CD14-positive monocyte (primary cell): ENCODE measurements around the gene MOV10. TPM values are rescaled to one million over a fixed set of nuclear protein-coding genes. Genes with fewer than 3 reads are reported as not detected.

Experiments used
- DNase-seq, 3 donors: peaks; one replicate each; pipeline ENCODE4 v3.0.0-alpha.2; 2011 to 2022
- H2AFZ ChIP-seq: 2 replicates; pipeline ENCODE4 v1.6.0; 2012; ENCODE audit warnings: mild to moderate bottlenecking, low read depth, low read length, inconsistent platforms; ENCODE audit not compliant: insufficient read depth, poor library complexity, severe bottlenecking
- H3K27ac ChIP-seq, 2 donors: 1 replicate in 1 of 2; 2 replicates in 1 of 2; pipeline ENCODE4 v1.5.1; 2012 to 2013; ENCODE audit warnings: low read length in 2 of 2, control low read depth in 1 of 2, inconsistent platforms in 1 of 2, low read depth in 1 of 2, mild to moderate bottlenecking in 1 of 2
- H3K27me3 ChIP-seq, 2 donors: one replicate each; pipeline versions ENCODE4 v1.6.0 to v1.6.1; 2011 to 2013; ENCODE audit warnings: low read length in 2 of 2; ENCODE audit not compliant: control insufficient read depth in 2 of 2, insufficient read depth in 2 of 2
- H3K36me3 ChIP-seq, 2 donors: replicated peaks in 1 of 2; 1 replicate in 1 of 2; 2 replicates in 1 of 2; pipeline versions ENCODE4 v1.5.1 to v1.6.1; 2012 to 2013; ENCODE audit warnings: low read length in 2 of 2, control low read depth in 1 of 2, inconsistent platforms in 1 of 2, mild to moderate bottlenecking in 1 of 2; ENCODE audit not compliant: insufficient read depth in 2 of 2, control insufficient read depth in 1 of 2
- H3K4me1 ChIP-seq, 2 donors: 1 replicate in 1 of 2; 2 replicates in 1 of 2; pipeline versions ENCODE4 v1.5.1 to v1.6.1; 2012 to 2013; ENCODE audit warnings: low read length in 2 of 2, control low read depth in 1 of 2, inconsistent platforms in 1 of 2, mild to moderate bottlenecking in 1 of 2, moderate library complexity in 1 of 2; ENCODE audit not compliant: insufficient read depth in 2 of 2, control insufficient read depth in 1 of 2
- H3K4me2 ChIP-seq: replicated peaks from 2 replicates; pipeline ENCODE3; 2012; ENCODE audit warnings: low read length, moderate library complexity, mild to moderate bottlenecking; ENCODE audit not compliant: poor library complexity, severe bottlenecking; ENCODE audit errors: extremely low read depth
- H3K4me3 ChIP-seq, 3 experiments: fragments of 200-600 bp in 1 of 3; sonication (generic) in 1 of 3; replicated peaks in 1 of 3; 1 replicate in 2 of 3; 2 replicates in 1 of 3; pipeline ENCODE4 v1.5.1; 2011 to 2013; ENCODE audit warnings: low read length in 3 of 3, mild to moderate bottlenecking in 3 of 3, control low read depth in 2 of 3, low read depth in 2 of 3, inconsistent platforms in 1 of 3, moderate library complexity in 1 of 3
- H3K79me2 ChIP-seq: 2 replicates; pipeline ENCODE4 v1.6.0; 2012; ENCODE audit warnings: mild to moderate bottlenecking, control low read depth, inconsistent platforms, low read length, moderate library complexity; ENCODE audit not compliant: insufficient read depth
- H3K9ac ChIP-seq: 2 replicates; pipeline ENCODE4 v1.6.0; 2017; ENCODE audit warnings: low read length, mild to moderate bottlenecking; ENCODE audit not compliant: insufficient read depth, poor library complexity, severe bottlenecking
- H3K9me3 ChIP-seq, 2 donors: replicated peaks in 1 of 2; 1 replicate in 1 of 2; 2 replicates in 1 of 2; pipeline versions ENCODE4 v1.5.1 to v1.6.1; 2012 to 2013; ENCODE audit warnings: low read length in 2 of 2, control low read depth in 1 of 2; ENCODE audit not compliant: control insufficient read depth in 1 of 2, insufficient read depth in 1 of 2
- H4K20me1 ChIP-seq: 2 replicates; pipeline ENCODE4 v1.6.0; 2012; ENCODE audit warnings: mild to moderate bottlenecking, low read length, control low read depth, moderate library complexity; ENCODE audit not compliant: insufficient read depth
- H3K27ac Mint-ChIP-seq, 7 donors: one replicate each; pipeline ENCODE4 v1.8.0; 2020; ENCODE audit warnings: mild to moderate bottlenecking in 7 of 7, mixed read lengths in 7 of 7, moderate library complexity in 6 of 7, inconsistent platforms in 2 of 7
- H3K27me3 Mint-ChIP-seq, 3 donors: one replicate each; pipeline ENCODE4 v1.8.0; 2021 to 2022; ENCODE audit warnings: low read depth in 3 of 3, mild to moderate bottlenecking in 3 of 3, mixed read lengths in 3 of 3, moderate library complexity in 3 of 3, inconsistent platforms in 1 of 3
- H3K36me3 Mint-ChIP-seq, 2 donors: one replicate each; pipeline ENCODE4 v1.8.0; 2020; ENCODE audit warnings: mixed read lengths in 2 of 2, inconsistent platforms in 1 of 2, mild to moderate bottlenecking in 1 of 2
- H3K4me1 Mint-ChIP-seq: one replicate; pipeline ENCODE4 v1.8.0; 2020; ENCODE audit warnings: mild to moderate bottlenecking, mixed read lengths
- H3K4me3 Mint-ChIP-seq, 2 donors: one replicate each; pipeline ENCODE4 v1.8.0; 2020; ENCODE audit warnings: mild to moderate bottlenecking in 2 of 2, mixed read lengths in 2 of 2, moderate library complexity in 1 of 2
- H3K9me3 Mint-ChIP-seq, 7 donors: one replicate each; pipeline ENCODE4 v1.8.0; 2020 to 2022; ENCODE audit warnings: mixed read lengths in 7 of 7, mild to moderate bottlenecking in 6 of 7, moderate library complexity in 6 of 7, inconsistent platforms in 2 of 7
- WGBS: methylation state at CpG from one replicate; pipeline ENCODE4 v1.1.5; 2013; ENCODE audit warnings: missing lambda C conversion rate; ENCODE audit not compliant: insufficient coverage; 5-methylcytosine and 5-hydroxymethylcytosine counted together
- intact Hi-C, 2 donors: fragments of 100-400 bp; cut with micrococcal nuclease; formaldehyde crosslinking; loops; one replicate each; pipeline versions ENCODE4 v1.15.0 to v1.15.1; 2023
- polyA plus RNA-seq, 3 donors: library from polyadenylated mRNA; depleted of rRNA in 1 of 3; unstranded in 2 of 3; stranded (reverse) in 1 of 3; fragments of 300-500 nt in 2 of 3; fragments of >200 nt in 1 of 3; fragmentation: Illumina TruSeq in 2 of 3; gene quantifications; 1 replicate in 2 of 3; 2 replicates in 1 of 3; pipeline ENCODE4 v1.2.3, GENCODE V29; 2012 to 2021
- TF ChIP-seq, protein P1 (sequence below): fragments of 200-600 bp; IDR thresholded peaks from one replicate; pipeline ENCODE4 v1.8.0; 2022; ENCODE audit warnings: antibody characterized with exemption, mild to moderate bottlenecking

Gene MOV10
- polyA plus RNA-seq, 3 donors: 12.0 to 61.2 (median 13.6) TPM

DNA sequence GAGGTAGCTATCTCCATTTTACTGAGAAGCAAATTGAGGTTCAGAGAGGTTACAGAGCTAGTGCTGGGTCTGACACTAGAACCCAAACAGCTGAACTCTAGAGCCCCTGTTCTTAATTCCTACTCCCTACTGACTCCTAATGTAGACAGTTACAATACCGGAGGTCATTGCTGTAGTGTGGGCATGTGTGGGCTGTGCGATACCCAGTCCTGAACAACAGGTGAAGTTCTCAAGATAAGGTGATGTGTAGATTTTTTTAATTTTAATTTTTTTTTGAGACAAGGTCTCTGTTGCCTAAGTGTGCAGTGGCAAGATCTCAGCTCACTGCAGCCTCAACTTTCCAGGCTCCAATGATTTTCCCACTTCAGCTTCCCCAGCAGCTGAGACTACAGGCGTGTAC is 34.0 kb downstream of the MOV10 start:
- peaks cover 33% of the 10 kb centered on the region for H3K4me1 Mint-ChIP-seq
- Histone ChIP-seq H2AFZ (no peak overlapping the region), H3K4me2 (no peak overlapping the region), H3K9me3 (no peaks in the 10 kb centered on the region), H3K27me3 (peaks cover 0 to 36% of the 10 kb centered on the region in 2 donors), H3K4me1 (peaks cover 26 to 37% of the 10 kb centered on the region in 2 donors), H3K36me3 (no peaks in the 10 kb centered on the region), H3K79me2 (no peaks in the 10 kb centered on the region), H3K9ac (no peak overlapping the region), H3K27ac (no peak overlapping the region), H3K4me3 (no peak overlapping the region), H4K20me1 (no peaks in the 10 kb centered on the region)
- H3K27ac Mint-ChIP-seq: no peak overlapping the region
- peaks cover 0 to 2% (median 0%) of the 10 kb centered on the region in 7 donors for H3K9me3 Mint-ChIP-seq
- peaks cover 0 to 4% of the 10 kb centered on the region in 2 donors for H3K36me3 Mint-ChIP-seq
- intact Hi-C loops: loop anchor here (2.0 to 10.0 kb wide), 5 partner anchors 36 to 336 kb away; partner anchors contain the start of genes MOV10 (in 1 of the 2) and WNT2B (in 1 of the 2)
- WGBS: no CpG with 5 or more reads among the region's 3 CpGs
- no peak for DNase-seq
- TF ChIP-seq, protein P1, sequence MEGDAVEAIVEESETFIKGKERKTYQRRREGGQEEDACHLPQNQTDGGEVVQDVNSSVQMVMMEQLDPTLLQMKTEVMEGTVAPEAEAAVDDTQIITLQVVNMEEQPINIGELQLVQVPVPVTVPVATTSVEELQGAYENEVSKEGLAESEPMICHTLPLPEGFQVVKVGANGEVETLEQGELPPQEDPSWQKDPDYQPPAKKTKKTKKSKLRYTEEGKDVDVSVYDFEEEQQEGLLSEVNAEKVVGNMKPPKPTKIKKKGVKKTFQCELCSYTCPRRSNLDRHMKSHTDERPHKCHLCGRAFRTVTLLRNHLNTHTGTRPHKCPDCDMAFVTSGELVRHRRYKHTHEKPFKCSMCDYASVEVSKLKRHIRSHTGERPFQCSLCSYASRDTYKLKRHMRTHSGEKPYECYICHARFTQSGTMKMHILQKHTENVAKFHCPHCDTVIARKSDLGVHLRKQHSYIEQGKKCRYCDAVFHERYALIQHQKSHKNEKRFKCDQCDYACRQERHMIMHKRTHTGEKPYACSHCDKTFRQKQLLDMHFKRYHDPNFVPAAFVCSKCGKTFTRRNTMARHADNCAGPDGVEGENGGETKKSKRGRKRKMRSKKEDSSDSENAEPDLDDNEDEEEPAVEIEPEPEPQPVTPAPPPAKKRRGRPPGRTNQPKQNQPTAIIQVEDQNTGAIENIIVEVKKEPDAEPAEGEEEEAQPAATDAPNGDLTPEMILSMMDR: no peak
- H3K4me3 Mint-ChIP-seq: peak overlapping the region in 1 of 2 donors; percentile 80
- H3K27me3 Mint-ChIP-seq: peaks cover 32 to 66% (median 39%) of the 10 kb centered on the region in 3 donors

DNA sequence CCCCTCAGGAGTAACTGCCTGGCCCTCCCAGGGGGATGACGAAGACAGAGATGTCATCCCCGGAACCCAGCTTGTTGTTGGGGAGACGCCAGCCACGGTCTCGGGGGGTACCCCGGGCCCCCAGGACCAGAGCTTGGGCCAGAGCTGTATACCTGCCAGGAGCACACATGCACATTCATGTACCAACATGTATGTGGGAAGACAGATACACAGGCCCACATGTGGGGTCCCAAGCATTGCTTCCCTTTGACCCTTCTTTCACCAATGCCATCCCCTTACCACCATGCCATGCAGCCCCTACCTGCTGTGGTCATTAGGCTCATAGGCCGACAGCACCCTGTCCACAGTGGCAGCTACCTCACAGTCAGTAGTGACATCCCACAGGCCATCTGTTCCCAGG is 35.7 kb downstream of the MOV10 start:
- H3K9me3 ChIP-seq: no peaks in the 10 kb centered on the region

More for the DNA sequence above, 35.7 kb downstream of the MOV10 start:
- H3K4me1 Mint-ChIP-seq: peaks cover 30% of the 10 kb centered on the region
- H3K27me3 ChIP-seq: peaks cover 0 to 31% of the 10 kb centered on the region in 2 donors
- 100% methylated on average over 3 of the region's 7 CpGs for WGBS
- no peak overlapping the region for H3K4me3 ChIP-seq
- H3K27ac Mint-ChIP-seq: no peak overlapping the region
- peaks cover 0 to 4% of the 10 kb centered on the region in 2 donors for H3K36me3 Mint-ChIP-seq
- DNase-seq: no peak
- no peaks in the 10 kb centered on the region for H4K20me1 ChIP-seq
- no peak overlapping the region for H3K4me2 ChIP-seq
- TF ChIP-seq, protein P1: no peak
- H3K4me1 ChIP-seq: peaks cover 33 to 43% of the 10 kb centered on the region in 2 donors
- H3K27me3 Mint-ChIP-seq: peaks cover 28 to 62% (median 42%) of the 10 kb centered on the region in 3 donors
- intact Hi-C loops: loop anchor here (5.0 to 10.0 kb wide), 3 partner anchors 245 to 1575 kb away; partner anchors contain the start of gene SLC16A1 (in 1 of the 2)
- H3K36me3 ChIP-seq: no peaks in the 10 kb centered on the region
- no peak overlapping the region for H2AFZ ChIP-seq
- peaks cover 0 to 2% (median 0%) of the 10 kb centered on the region in 7 donors for H3K9me3 Mint-ChIP-seq
- no peak overlapping the region for H3K9ac ChIP-seq
- H3K27ac ChIP-seq: no peak overlapping the region
- H3K4me3 Mint-ChIP-seq: no peak overlapping the region
- H3K79me2 ChIP-seq: no peaks in the 10 kb centered on the region
